SJSA1 (cell line): ENCODE measurements around the gene DNM3. TPM values are rescaled to one million over a fixed set of nuclear protein-coding genes. Genes with fewer than 3 reads are reported as not detected.
"Not testable (repeated sequence)": the region's sequence is repeated elsewhere in the genome, so short reads cannot be mapped to it uniquely, and the experiment has no call there.

Source experiments
- DNase-seq, 2 experiments: peaks; one replicate each; pipeline ENCODE4 v3.0.0-alpha.2; 2015 to 2020; ENCODE audit warnings: low spot score in 2 of 2, low read depth in 1 of 2
- H3K27ac ChIP-seq: fragments of 250-450 bp; sonication (Bioruptor Pico); 2 replicates; pipeline ENCODE4 v1.5.1; 2020; ENCODE audit warnings: mild to moderate bottlenecking, moderate library complexity
- H3K27me3 ChIP-seq: fragments of 250-450 bp; sonication (Bioruptor Pico); replicated peaks from 2 replicates; pipeline ENCODE4 v1.5.1; 2020; ENCODE audit warnings: mild to moderate bottlenecking, moderate library complexity
- H3K36me3 ChIP-seq: fragments of 250-450 bp; sonication (Bioruptor Pico); 2 replicates; pipeline ENCODE4 v1.5.1; 2020; ENCODE audit warnings: mild to moderate bottlenecking
- H3K4me1 ChIP-seq: fragments of 250-450 bp; sonication (Bioruptor Pico); replicated peaks from 2 replicates; pipeline ENCODE4 v1.6.1; 2021; ENCODE audit warnings: mild to moderate bottlenecking
- H3K4me3 ChIP-seq: fragments of 250-450 bp; sonication (Bioruptor Pico); 2 replicates; pipeline ENCODE4 v1.5.1; 2020; ENCODE audit warnings: mild to moderate bottlenecking
- H3K9me3 ChIP-seq: fragments of 250-450 bp; sonication (Bioruptor Pico); replicated peaks from 2 replicates; pipeline ENCODE4 v1.5.1; 2020; ENCODE audit warnings: mild to moderate bottlenecking
- total RNA-seq: library from RNA; depleted of rRNA; stranded (reverse); fragments of >200 nt; shearing (Covaris generic); gene quantifications from 2 replicates; pipeline ENCODE4 v1.2.3, GENCODE V29; 2014; rRNA removed

The DNM3 gene
- total RNA-seq = 1.3 and 1.7 TPM in 2 replicates

DNA sequence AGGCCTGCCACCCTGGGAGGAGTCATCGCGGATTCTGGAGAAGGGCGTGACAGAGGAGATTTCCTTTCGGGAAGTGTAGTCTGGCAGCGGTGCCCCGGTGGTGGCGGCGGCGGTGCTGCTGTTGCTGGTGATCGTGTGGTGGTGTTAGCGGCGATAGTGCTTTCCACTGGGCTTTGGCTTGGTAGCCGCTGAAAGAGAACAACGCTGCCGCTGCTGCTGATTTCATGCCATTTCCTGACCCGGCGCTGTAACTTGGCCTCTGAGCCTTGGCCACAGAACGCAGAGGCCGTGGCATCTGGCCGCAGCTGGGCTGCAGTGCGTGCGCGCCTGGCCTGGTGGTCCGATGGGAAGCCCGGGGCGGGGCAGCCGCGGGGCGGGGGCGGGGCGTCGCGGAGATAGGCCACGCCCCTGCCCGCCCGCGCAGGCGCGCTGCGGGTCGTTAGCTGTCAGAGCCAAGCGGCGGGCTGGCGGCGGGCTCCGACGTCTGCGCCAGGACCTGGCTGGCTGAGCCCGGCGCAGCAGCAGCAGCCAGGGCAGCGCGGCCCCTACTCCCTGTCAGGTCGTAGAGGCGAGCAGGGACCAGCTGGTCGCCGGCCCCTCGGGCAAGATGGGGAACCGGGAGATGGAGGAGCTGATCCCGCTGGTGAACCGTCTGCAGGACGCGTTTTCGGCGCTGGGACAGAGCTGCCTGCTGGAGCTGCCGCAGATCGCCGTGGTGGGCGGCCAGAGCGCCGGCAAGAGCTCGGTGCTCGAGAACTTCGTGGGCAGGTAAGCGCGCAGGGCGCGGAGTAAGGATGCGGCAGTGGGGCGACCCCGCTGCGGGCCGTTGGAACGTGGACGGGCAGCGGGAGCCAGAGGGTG is at the start of gene DNM3:
Gene DNM3, plus strand, starts transcription at position 449 of the 861 bp plus-strand sequence. Its CDS starts 159 bp downstream, at position 608.
- no peak within 1 kb of the TSS for H3K27ac ChIP-seq

DNA sequence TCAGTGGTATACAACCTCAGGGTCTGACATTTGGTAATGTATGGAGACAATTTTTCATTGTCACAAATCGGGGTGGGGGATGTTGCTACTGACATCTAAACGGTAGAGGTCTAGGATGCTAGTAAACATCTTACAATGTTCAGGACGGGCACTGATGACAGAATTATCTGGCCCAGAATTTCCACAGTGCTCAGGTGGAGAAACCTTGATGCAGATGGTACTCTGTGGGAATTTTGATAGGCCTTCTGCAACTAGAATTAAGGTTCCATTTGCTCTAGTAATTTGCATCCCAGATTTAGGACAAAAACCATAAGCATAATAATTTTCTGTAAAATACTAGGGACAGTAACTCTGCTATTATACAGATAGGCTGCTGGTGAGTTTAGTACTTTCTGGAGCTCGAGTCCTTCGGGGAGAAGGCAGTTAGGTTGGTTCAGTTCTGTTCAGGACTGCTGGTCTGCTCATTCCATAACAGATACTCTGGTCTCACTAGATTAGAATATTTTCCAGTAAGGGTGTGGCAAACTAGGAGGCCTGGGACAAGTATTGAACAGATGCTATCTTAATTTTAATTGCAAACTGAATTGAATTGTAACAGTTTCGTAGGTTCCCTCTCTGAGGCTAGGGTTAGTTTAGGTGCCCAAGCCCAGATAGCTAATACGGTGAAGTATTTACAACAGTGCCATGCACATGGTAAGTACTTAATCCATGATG is 48.5 kb upstream of the DNM3 start:
- H3K4me1 ChIP-seq = peaks cover 11% of the 10 kb centered on the region
- H3K36me3 ChIP-seq = peaks cover 93% of the 10 kb centered on the region

More for the DNA sequence above, at the start of gene DNM3:
- Histone ChIP-seq H3K36me3 (peaks cover 2% of the 10 kb centered on the region; the same call in 1 of the 2 replicates), H3K27me3 (peaks cover 12% of the 10 kb centered on the region), H3K4me1 (peaks cover 13% of the 10 kb centered on the region), H3K4me3 (peak within 1 kb of the TSS; percentile 64), H3K9me3 (no peaks in the 10 kb centered on the region)
- DNase-seq = peak; percentile 77

DNA sequence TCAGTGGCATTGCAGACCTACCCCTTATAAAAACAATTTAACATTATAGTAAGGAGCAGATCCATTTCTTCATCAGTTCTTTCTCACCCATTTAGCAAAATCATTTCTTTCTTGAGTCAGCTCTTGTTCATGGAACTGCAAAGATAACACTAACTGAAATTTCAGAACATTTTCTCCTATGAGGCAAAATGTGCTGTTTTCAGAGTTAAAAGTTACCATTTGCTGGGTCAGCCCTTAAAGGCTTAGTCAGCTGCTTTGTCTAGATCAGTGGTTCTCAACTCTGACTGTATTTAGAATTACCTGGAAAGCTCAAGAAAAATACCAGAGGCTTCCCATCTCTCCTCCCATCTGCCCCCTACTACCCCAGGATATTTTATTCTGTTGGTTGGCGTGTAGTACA is 47.7 kb upstream of the DNM3 start:
- Histone ChIP-seq H3K36me3 (peaks cover 87% of the 10 kb centered on the region), H3K4me3 (no peak overlapping the region), H3K27ac (peak overlapping the region; percentile 65), H3K27me3 (no peaks in the 10 kb centered on the region), H3K4me1 (peaks cover 11% of the 10 kb centered on the region), H3K9me3 (no peaks in the 10 kb centered on the region)
- DNase-seq = no peak

More for the DNA sequence above, 48.5 kb upstream of the DNM3 start:
- H3K9me3 ChIP-seq = no peaks in the 10 kb centered on the region
- no peak overlapping the region for H3K27ac ChIP-seq
- no peaks in the 10 kb centered on the region for H3K27me3 ChIP-seq
- DNase-seq = no peak
- H3K4me3 ChIP-seq = no peak overlapping the region

DNA sequence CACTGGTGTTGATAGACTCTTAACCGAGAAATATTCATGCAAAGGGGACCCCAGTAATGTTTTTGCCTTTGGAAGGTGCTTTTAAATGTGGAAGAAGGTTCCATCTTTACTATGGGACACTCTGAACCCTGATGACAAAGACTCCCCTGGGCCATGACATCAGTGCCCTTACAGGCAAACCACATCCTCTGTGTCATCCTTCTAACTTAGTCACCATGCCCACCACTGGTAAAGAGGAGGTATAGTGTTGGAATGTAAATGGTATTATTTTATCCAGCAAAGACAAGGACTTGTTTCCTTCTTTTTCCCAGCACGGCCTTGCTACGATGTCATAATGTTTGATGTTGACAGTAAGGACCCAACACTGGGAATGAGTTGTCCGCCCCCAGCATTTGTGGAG is 47.2 kb upstream of the DNM3 start:
- DNase-seq = peak; percentile 59 to 77
- H3K36me3 ChIP-seq = peaks cover 82% of the 10 kb centered on the region
- no peak overlapping the region for H3K4me3 ChIP-seq
- H3K4me1 ChIP-seq = peaks cover 11% of the 10 kb centered on the region
- no peaks in the 10 kb centered on the region for H3K9me3 ChIP-seq
- H3K27me3 ChIP-seq = no peaks in the 10 kb centered on the region
- H3K27ac ChIP-seq = peak overlapping the region; percentile 65

DNA sequence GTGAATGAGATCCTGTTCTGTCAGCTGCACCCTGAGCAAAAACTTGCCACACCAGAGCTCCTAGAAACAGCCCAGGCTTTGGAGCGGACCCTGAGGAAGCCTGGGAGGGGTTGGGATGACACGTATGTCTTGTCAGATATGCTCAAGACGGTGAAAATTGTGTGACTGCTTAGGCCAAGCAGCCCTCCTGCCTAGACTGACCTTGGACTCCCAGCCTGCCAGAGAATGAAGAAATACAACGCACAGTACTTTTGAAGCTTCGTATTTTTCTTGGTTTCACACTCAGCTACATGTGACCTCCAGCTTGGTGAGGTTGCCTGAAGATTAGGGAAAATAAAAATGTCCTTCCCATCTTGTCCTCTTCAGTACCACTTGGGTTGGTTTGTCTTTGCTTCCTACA is 44.7 kb upstream of the DNM3 start:
- no peaks in the 10 kb centered on the region for H3K27me3 ChIP-seq
- no peak for DNase-seq
- H3K9me3 ChIP-seq = no peaks in the 10 kb centered on the region
- no peak overlapping the region for H3K27ac ChIP-seq
- H3K4me3 ChIP-seq = no peak overlapping the region
- peaks cover 66% of the 10 kb centered on the region for H3K36me3 ChIP-seq
- peaks cover 11% of the 10 kb centered on the region for H3K4me1 ChIP-seq

DNA sequence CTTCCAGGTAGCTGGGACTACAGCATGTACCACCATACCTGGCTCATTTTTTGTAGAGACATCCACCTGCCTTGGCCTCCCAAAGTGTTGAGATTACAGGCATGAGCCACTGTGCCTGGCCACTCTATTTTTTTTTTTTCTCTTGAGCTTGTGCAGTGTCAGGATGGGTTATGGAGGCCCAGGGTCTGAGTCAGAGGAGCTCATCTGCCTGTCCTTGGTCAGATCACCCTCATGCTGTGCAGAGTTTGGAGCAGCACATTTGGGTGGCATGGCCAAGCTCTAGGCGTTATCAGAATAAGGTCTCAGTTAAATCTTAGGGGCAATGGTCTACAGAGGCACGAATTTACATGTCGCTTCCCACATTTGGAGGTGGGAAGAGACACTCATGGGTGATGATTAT is 43.0 kb upstream of the DNM3 start:
- Histone ChIP-seq H3K4me1 (peaks cover 11% of the 10 kb centered on the region), H3K9me3 (no peaks in the 10 kb centered on the region), H3K27me3 (no peaks in the 10 kb centered on the region), H3K4me3 (no peak overlapping the region), H3K36me3 (peaks cover 50% of the 10 kb centered on the region), H3K27ac (no peak overlapping the region)
- DNase-seq = no peak

DNA sequence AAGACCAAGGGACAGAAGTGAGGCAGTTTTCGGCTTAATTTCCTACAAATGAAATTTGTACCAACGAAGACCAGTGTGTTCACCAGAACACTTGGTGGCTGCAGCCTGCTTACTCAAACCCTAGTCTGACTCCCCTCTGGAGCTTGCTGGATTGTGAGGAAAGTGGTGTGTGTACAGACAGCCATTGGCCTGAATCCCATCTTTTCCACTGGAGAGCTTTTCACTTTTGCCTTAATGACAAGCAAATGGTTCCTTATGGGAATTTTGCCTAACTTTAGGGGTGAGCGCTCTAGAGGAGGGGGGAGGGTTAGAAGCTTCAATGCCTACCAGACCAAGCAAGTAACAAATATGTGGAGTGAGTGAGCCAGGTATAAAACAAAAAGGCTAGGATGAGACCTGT is 42.5 kb upstream of the DNM3 start:
- H3K27me3 ChIP-seq = no peaks in the 10 kb centered on the region
- H3K4me3 ChIP-seq = no peak overlapping the region
- no peak for DNase-seq
- no peaks in the 10 kb centered on the region for H3K9me3 ChIP-seq
- H3K27ac ChIP-seq = no peak overlapping the region
- peaks cover 46% of the 10 kb centered on the region for H3K36me3 ChIP-seq
- H3K4me1 ChIP-seq = peaks cover 8% of the 10 kb centered on the region

DNA sequence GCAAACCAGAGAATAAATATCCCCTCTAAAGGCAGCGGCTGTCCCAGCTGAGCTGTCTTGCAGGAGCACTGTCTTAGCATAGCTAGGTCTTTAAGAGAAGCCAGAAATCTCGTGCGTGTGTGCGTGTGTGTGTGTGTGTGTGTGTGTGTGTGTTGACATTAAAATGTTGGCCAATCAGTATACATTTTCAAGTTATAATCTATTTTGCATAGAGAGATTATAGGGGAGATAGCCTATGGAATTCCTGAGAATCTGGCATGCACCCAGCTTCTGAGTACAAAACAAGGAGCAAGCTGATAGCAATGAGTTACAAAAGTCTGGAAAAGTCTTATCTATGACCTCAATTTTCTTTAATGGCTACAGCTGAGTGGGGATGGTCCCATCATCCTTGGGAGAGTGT is 42.1 kb upstream of the DNM3 start:
- H3K4me3 ChIP-seq = no peak overlapping the region
- no peaks in the 10 kb centered on the region for H3K27me3 ChIP-seq
- no peaks in the 10 kb centered on the region for H3K9me3 ChIP-seq
- H3K36me3 ChIP-seq = peaks cover 43% of the 10 kb centered on the region
- no peak for DNase-seq
- H3K27ac ChIP-seq = no peak overlapping the region
- H3K4me1 ChIP-seq = peaks cover 4% of the 10 kb centered on the region

DNA sequence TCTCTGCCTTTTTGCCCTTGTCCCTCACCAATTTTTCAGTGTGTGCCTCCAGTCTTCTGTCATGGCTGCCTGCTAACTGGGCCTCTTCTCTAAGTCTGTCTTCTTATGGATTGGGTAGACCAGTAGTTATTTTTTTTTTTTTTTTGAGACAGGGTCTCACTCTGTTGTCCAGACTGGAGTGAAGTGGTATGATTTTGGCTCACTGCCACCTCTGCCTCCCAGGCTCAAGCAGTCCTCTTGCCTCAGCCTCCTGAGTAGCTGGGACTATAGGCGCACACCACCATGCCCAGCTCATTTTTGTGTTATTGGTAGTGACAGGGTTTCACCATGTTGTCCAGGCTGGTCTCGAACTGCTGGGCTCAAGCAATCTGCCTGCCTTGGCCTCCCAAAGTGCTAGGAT is 41.6 kb upstream of the DNM3 start:
- not testable (repeated sequence) for H3K4me1 ChIP-seq, DNase-seq, H3K27ac ChIP-seq, H3K9me3 ChIP-seq, H3K4me3 ChIP-seq, H3K27me3 ChIP-seq
- H3K36me3 ChIP-seq = peaks cover 37% of the 10 kb centered on the region

DNA sequence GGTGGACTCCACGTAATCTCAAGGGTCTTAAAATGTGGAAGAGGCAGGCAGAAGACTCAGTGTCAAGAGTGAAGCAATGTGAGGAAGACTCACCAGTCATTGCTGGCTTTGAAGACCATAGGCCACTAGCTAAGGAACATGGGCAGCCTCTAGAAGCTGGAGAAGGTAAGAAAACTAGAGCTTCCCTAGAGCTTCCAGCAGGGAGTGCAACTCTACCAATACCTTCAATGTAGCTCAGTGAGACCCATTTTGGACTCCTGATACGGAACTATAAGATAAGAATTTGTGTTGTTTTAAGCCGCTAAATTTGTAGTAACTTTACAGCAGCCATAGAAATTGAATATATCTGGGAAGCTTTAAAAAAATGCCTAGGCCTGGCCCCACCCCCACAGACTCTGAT is 41.0 kb upstream of the DNM3 start:
- Histone ChIP-seq H3K27ac (no peak overlapping the region), H3K9me3 (no peaks in the 10 kb centered on the region), H3K27me3 (no peaks in the 10 kb centered on the region), H3K4me1 (no peaks in the 10 kb centered on the region), H3K36me3 (peaks cover 31% of the 10 kb centered on the region), H3K4me3 (no peak overlapping the region)
- DNase-seq = no peak

DNA sequence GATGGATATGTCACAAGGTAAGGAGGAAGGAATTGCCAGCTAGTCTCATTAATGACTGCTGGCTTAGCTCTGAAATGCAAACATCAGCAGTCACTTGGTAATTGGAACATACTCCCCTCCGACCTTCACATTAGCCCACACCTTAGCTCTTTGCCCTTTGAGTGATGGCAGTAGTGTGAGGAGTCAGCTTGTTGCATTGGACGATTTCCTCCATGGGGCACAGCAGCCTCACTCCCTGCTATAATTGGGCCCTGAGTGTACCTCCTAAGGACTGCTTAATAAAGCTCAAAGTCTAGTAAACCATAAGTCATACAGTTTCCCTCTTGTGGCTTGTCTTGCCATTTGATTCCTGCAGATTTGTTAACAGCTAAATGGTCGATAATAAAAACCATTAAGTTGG is 40.4 kb upstream of the DNM3 start:
- H3K36me3 ChIP-seq = peaks cover 26% of the 10 kb centered on the region
- no peak overlapping the region for H3K27ac ChIP-seq
- no peak for DNase-seq
- no peak overlapping the region for H3K4me3 ChIP-seq
- no peaks in the 10 kb centered on the region for H3K27me3 ChIP-seq
- H3K9me3 ChIP-seq = no peaks in the 10 kb centered on the region
- 0 out of 2 replicates have a peak, but pooled peaks cover 3% of the 10 kb centered on the region for H3K4me1 ChIP-seq

DNA sequence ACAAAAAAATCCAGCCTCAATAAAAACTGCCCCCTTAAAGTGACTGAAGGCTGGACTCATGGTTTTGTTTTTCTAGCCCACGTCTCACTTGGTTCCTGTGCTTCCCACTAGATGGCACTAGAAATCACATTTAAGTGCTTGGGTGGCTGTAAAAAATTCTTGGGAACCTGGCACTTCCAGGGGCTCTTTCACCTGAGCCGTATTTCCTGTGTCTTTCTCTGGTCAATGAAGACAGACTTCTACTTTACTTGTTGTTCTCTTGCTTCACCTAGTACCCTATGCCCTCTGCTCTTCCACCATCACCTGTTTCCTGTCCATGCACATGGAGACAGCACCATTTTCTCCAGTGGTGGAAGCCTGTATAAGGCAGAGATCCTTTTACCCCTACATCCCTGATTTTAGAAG is 39.8 kb upstream of the DNM3 start:
- Histone ChIP-seq H3K36me3 (peaks cover 21% of the 10 kb centered on the region), H3K27me3 (no peaks in the 10 kb centered on the region), H3K4me1 (0 out of 2 replicates have a peak, but pooled peaks cover 3% of the 10 kb centered on the region), H3K27ac (no peak overlapping the region), H3K9me3 (no peaks in the 10 kb centered on the region), H3K4me3 (no peak overlapping the region)
- DNase-seq = peak in 1 of 2 experiments; percentile 49

DNA sequence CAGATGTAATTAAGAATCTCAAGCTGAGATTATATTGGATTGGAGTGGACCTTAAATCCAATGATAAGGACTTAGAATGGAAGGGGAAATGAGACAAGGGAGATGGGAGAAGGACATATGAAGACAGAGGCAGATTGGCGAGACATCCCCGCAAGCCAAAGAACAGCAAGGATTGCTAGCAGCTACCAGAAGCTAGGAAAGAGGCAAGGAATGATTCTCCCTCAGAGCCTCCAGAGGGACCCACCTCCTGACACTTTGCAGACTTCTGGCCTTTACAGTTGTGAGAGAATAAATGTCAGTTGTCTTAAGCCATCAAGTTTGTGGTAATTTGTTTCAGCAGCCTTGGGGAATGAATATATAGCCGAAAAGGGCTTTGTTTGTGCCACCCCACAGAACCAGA is 39.1 kb upstream of the DNM3 start:
- Histone ChIP-seq H3K27ac (no peak overlapping the region), H3K36me3 (peaks cover 14% of the 10 kb centered on the region), H3K4me1 (0 out of 2 replicates have a peak, but pooled peaks cover 3% of the 10 kb centered on the region), H3K9me3 (no peaks in the 10 kb centered on the region), H3K4me3 (no peak overlapping the region), H3K27me3 (no peaks in the 10 kb centered on the region)
- DNase-seq = no peak

DNA sequence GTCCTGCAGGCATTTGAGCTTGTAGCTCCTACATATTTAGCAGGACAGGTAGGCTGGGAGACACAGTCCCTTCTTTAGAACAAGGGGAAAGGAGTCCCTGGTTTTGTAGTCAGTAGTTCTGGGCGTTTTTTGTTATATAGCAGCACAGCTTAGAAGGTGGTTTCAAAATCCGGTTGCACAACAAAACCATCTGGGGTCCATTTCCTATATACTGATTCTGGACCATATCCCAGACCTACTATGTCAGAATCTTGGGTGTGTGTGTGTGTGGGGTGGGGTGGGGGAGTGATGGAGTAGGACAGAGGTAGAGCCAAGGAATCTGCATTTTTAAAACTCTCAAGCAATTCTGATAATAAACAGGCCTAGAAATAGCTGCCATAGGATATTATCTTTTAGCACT is 38.3 kb upstream of the DNM3 start:
- H3K4me1 ChIP-seq = 0 out of 2 replicates have a peak, but pooled peaks cover 3% of the 10 kb centered on the region
- H3K27ac ChIP-seq = no peak overlapping the region
- H3K36me3 ChIP-seq = peaks cover 5% of the 10 kb centered on the region
- H3K9me3 ChIP-seq = no peaks in the 10 kb centered on the region
- DNase-seq = no peak
- H3K27me3 ChIP-seq = no peaks in the 10 kb centered on the region
- H3K4me3 ChIP-seq = no peak overlapping the region
